HEK293 (cell line): ENCODE data around the gene PCA3.

ENCODE experiments used
- CTCF ChIA-PET: fragments of 350-600 bp; formaldehyde crosslinking; extraction: SDS; loops from one replicate; lab custom pipeline; 2021; ENCODE audit warnings: antibody characterized with exemption; lab: Yijun Ruan, JAX
- POLR2A ChIA-PET: fragments of 300-600 bp; formaldehyde crosslinking; extraction: SDS; loops from one replicate; lab custom pipeline; 2020; ENCODE audit warnings: antibody characterized with exemption, inconsistent platforms; lab: Yijun Ruan, JAX
- H3K27ac ChIP-seq: fragments of 200-500 bp; sonication (Bioruptor generic); 2 replicates; pipeline ENCODE4 v1.5.1; 2014; ENCODE audit warnings: low read depth, low read length, control low read depth, inconsistent platforms; ENCODE audit errors: extremely low read depth
- H3K36me3 ChIP-seq, 2 experiments: fragments of 200-500 bp in 1 of 2; sonication (Bioruptor generic) in 1 of 2; 1 replicate in 1 of 2; 2 replicates in 1 of 2; pipeline ENCODE4 v1.5.1; 2014 to 2017; ENCODE audit warnings: inconsistent platforms in 2 of 2, low read length in 2 of 2; ENCODE audit not compliant: control insufficient read depth in 2 of 2, insufficient read depth in 1 of 2
- H3K4me1 ChIP-seq: fragments of 200-500 bp; sonication (Bioruptor generic); 2 replicates; pipeline ENCODE4 v1.5.1; 2014; ENCODE audit warnings: mild to moderate bottlenecking, low read length, inconsistent platforms; ENCODE audit not compliant: control insufficient read depth, insufficient read depth
- H3K4me3 ChIP-seq: 2 replicates; pipeline ENCODE4 v1.5.1; 2011; ENCODE audit warnings: low read depth, mild to moderate bottlenecking, control low read depth, low read length, moderate library complexity
- H3K9me3 ChIP-seq: fragments of 200-500 bp; sonication (Bioruptor generic); 2 replicates; pipeline ENCODE4 v1.5.1; 2014; ENCODE audit warnings: low read depth, low read length, inconsistent platforms; ENCODE audit not compliant: control insufficient read depth, insufficient read depth
- BCL6B ChIP-seq: fragments of 450-650 bp; formaldehyde crosslinking; IDR thresholded peaks from 2 replicates; pipeline ENCODE4 v1.5.1; 2017; ENCODE audit warnings: missing biosample characterization, missing genetic modification characterization
- FEZF1 ChIP-seq: fragments of 450-650 bp; formaldehyde crosslinking; IDR thresholded peaks from 2 replicates; pipeline ENCODE4 v1.5.1; 2016; ENCODE audit warnings: missing biosample characterization, missing genetic modification characterization
- GLI4 ChIP-seq: fragments of 450-650 bp; formaldehyde crosslinking; IDR thresholded peaks from 2 replicates; pipeline ENCODE4 v1.5.1; 2016; ENCODE audit warnings: missing biosample characterization, missing genetic modification characterization
- GLIS1 ChIP-seq: fragments of 450-650 bp; formaldehyde crosslinking; IDR thresholded peaks from 2 replicates; pipeline ENCODE4 v1.5.1; 2016; ENCODE audit warnings: missing biosample characterization, missing genetic modification characterization
- KLF7 ChIP-seq: fragments of 450-650 bp; formaldehyde crosslinking; IDR thresholded peaks from 2 replicates; pipeline ENCODE4 v1.5.1; 2016; ENCODE audit warnings: missing biosample characterization, missing genetic modification characterization, borderline replicate concordance
- PRDM6 ChIP-seq: fragments of 450-650 bp; formaldehyde crosslinking; IDR thresholded peaks from 2 replicates; pipeline ENCODE4 v1.5.1; 2017; ENCODE audit warnings: missing biosample characterization, missing genetic modification characterization
- SCRT2 ChIP-seq: fragments of 450-650 bp; formaldehyde crosslinking; IDR thresholded peaks from 2 replicates; pipeline ENCODE4 v1.5.1; 2016; ENCODE audit warnings: missing biosample characterization, missing genetic modification characterization
- SP7 ChIP-seq: fragments of 450-650 bp; formaldehyde crosslinking; IDR thresholded peaks from 2 replicates; pipeline ENCODE4 v1.5.1; 2016; ENCODE audit warnings: missing biosample characterization, missing genetic modification characterization
- ZBTB11 ChIP-seq: fragments of 450-650 bp; formaldehyde crosslinking; conservative IDR thresholded peaks from 2 replicates; pipeline ENCODE4 v1.5.1; 2016; ENCODE audit warnings: low read depth, missing biosample characterization, missing genetic modification characterization
- ZBTB49 ChIP-seq: fragments of 450-650 bp; formaldehyde crosslinking; IDR thresholded peaks from 2 replicates; pipeline ENCODE4 v1.5.1; 2016; ENCODE audit warnings: missing biosample characterization, missing genetic modification characterization, low read depth
- ZBTB7A ChIP-seq: fragments of 450-650 bp; formaldehyde crosslinking; IDR thresholded peaks from 2 replicates; pipeline ENCODE4 v1.5.1; 2016; ENCODE audit warnings: low read depth, missing biosample characterization, missing genetic modification characterization
- ZEB2 ChIP-seq: fragments of 450-650 bp; formaldehyde crosslinking; IDR thresholded peaks from 2 replicates; pipeline ENCODE4 v1.5.1; 2016; ENCODE audit warnings: missing biosample characterization, missing genetic modification characterization
- ZNF274 ChIP-seq, 2 experiments: fragments of 200-500 bp in 1 of 2; fragments of 450-650 bp in 1 of 2; sonication (Bioruptor generic) in 1 of 2; formaldehyde crosslinking in 1 of 2; IDR thresholded peaks; 2 replicates each; pipeline versions ENCODE4 v1.5.1 to v1.6.1; 2014 to 2016; ENCODE audit warnings: borderline replicate concordance in 1 of 2, inconsistent platforms in 1 of 2, low read length in 1 of 2, missing biosample characterization in 1 of 2, missing genetic modification characterization in 1 of 2
- ZNF548 ChIP-seq: fragments of 450-650 bp; formaldehyde crosslinking; IDR thresholded peaks from 2 replicates; pipeline ENCODE4 v1.5.1; 2016; ENCODE audit warnings: missing biosample characterization, missing genetic modification characterization
- ZNF623 ChIP-seq: fragments of 450-650 bp; formaldehyde crosslinking; IDR thresholded peaks from 2 replicates; pipeline ENCODE4 v1.5.1; 2016; ENCODE audit warnings: missing biosample characterization, missing genetic modification characterization
- ZNF843 ChIP-seq: fragments of 450-650 bp; formaldehyde crosslinking; IDR thresholded peaks from 2 replicates; pipeline ENCODE4 v1.5.1; 2016; ENCODE audit warnings: missing biosample characterization, missing genetic modification characterization
- ZSCAN23 ChIP-seq: fragments of 450-650 bp; formaldehyde crosslinking; IDR thresholded peaks from 2 replicates; pipeline ENCODE4 v1.5.1; 2016; ENCODE audit warnings: missing biosample characterization, missing genetic modification characterization
- ZXDB ChIP-seq: fragments of 450-650 bp; formaldehyde crosslinking; IDR thresholded peaks from 2 replicates; pipeline ENCODE4 v1.5.1; 2016; ENCODE audit warnings: missing biosample characterization, missing genetic modification characterization

The PCA3 gene

DNA sequence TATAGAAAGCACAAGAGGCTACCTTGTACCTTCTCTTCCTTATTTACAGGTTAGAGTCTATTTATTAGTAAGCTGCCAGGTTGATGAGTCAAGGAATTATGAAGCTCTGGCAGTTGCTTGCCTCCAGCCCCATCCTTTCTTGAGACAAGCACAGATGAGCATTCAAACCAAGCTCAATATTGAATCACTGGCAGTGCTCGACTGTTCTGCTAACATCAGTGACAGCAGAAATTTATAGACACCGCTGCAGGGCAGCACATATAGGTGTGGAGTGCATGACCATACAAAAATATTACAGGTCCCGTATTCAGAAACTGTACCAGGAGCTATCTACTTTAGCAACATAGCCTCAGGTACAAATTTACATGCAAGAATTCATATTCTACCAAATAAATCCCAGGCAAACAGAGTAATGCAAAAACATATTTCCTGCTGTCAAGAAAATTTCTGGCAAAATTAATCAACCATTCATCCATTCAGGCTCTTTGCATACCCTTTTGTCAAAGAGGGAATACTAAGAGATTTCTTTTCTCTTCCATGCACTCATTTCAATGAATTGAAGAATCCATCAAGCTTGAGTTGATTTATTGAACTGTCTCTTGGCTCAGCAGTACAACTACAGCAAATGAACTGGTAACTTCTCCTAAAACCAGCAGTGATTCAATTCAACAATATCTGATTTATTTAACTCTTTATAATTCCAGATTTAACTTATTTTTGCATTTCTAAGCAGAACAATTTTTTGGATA, 26.9 kb upstream of the PCA3 start:
- Histone ChIP-seq H3K4me3 (no peak overlapping the region), H3K9me3 (no peaks in the 10 kb centered on the region), H3K27ac (no peak overlapping the region), H3K36me3 (no peaks in the 10 kb centered on the region), H3K4me1 (no peaks in the 10 kb centered on the region)
- ChIA-PET CTCF (interaction anchor here (0.5 to 0.6 kb wide), 2 partner anchors 87 to 391 kb away, joined by 3 to 4 read pairs; no protein-coding TSS in a partner anchor), POLR2A (no interaction called here)
- TF ChIP-seq ZNF274 (IDR thresholded peaks at IDR 0.05; ENCODE audit: low read length) = no peak
- no peak for TF ChIP-seq ZNF274 (tag by site-specific recombination; IDR thresholded peaks at IDR 0.05; ENCODE audit: borderline replicate concordance)
- no peak for TF ChIP-seq ZBTB11 (tag by site-specific recombination)

GRCh38 chr9:76738402-76738801, 25.8 kb upstream of the PCA3 start:
- POLR2A ChIA-PET = no interaction called here
- Histone ChIP-seq H3K4me1 (no peaks in the 10 kb centered on the region), H3K9me3 (no peaks in the 10 kb centered on the region), H3K4me3 (no peak overlapping the region), H3K36me3 (no peaks in the 10 kb centered on the region), H3K27ac (no peak overlapping the region)
- TF ChIP-seq KLF7 (tag by site-specific recombination) (no peak), SCRT2 (no peak), GLI4 (no peak), PRDM6 (tag by site-specific recombination) (peak; percentile 53; the same call in 1 of the 2 replicates), ZXDB (tag by site-specific recombination) (no peak), ZNF843 (peak; percentile 55; the same call in 1 of the 2 replicates), ZEB2 (tag by site-specific recombination) (no peak), GLIS1 (tag by site-specific recombination) (peak; percentile 63), ZSCAN23 (tag by site-specific recombination) (no peak), ZBTB7A (no peak), ZNF548 (no peak), BCL6B (tag by site-specific recombination) (peak; percentile 86), FEZF1 (peak; percentile 41; the same call in 1 of the 2 replicates), SP7 (0 out of 2 replicates have a peak, but pooled peaks have one; percentile 18), ZBTB49 (tag by site-specific recombination) (no peak), ZNF623 (tag by site-specific recombination) (no peak)
- CTCF ChIA-PET = interaction anchor here (0.7 kb wide), 1 partner anchor 9 kb away, joined by 3 read pairs; no protein-coding TSS in a partner anchor
